HFF-Myc (cell line): ENCODE measurements around the gene LUZP2.

Source experiments
- DNase-seq: peaks from one replicate; pipeline ENCODE4 v3.0.0-alpha.2; 2011; ENCODE audit warnings: low read depth; ENCODE audit errors: extremely low read depth
- H3K4me3 ChIP-seq: replicated peaks from 2 replicates; pipeline ENCODE4 v1.5.1; 2011; ENCODE audit warnings: low read depth, mild to moderate bottlenecking, control low read depth, low read length
- TF ChIP-seq, protein P1 (sequence below): IDR thresholded peaks from 2 replicates; pipeline ENCODE4 v1.5.1; 2012; ENCODE audit warnings: mild to moderate bottlenecking, low read depth, low read length, control low read depth; ENCODE audit errors: missing control alignments

Gene LUZP2

DNA sequence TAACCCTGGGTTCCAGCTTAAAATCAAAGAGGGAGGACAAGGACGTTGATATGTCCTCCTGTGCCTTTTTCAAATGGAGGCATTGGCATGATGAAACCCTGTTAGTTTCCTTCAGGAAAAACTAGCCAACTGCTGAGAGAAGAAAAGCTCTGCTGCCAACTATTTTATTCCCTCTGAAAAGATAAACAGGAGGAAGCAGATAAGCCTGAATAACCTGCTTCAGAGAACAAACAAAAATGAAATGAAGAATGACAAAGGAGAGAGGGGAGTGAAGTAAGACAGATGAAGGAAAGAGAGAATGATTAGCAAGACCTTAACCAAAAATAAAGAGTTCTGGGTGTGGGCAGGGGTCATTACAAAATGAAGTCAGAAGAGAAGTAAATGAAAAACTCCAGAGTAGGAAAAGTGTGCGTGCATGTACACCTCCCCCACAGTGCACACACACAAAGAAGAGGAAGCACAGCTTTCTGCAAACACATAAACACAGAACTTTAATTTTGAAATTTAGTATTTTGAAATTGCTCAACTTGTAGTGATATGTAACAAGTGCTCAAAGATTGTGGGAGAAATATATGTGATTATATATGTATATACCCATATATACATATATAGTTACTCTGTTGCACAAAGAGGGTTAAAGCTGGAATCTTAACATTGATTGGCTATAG, 332.2 kb downstream of the LUZP2 start:
- TF ChIP-seq, protein P1, sequence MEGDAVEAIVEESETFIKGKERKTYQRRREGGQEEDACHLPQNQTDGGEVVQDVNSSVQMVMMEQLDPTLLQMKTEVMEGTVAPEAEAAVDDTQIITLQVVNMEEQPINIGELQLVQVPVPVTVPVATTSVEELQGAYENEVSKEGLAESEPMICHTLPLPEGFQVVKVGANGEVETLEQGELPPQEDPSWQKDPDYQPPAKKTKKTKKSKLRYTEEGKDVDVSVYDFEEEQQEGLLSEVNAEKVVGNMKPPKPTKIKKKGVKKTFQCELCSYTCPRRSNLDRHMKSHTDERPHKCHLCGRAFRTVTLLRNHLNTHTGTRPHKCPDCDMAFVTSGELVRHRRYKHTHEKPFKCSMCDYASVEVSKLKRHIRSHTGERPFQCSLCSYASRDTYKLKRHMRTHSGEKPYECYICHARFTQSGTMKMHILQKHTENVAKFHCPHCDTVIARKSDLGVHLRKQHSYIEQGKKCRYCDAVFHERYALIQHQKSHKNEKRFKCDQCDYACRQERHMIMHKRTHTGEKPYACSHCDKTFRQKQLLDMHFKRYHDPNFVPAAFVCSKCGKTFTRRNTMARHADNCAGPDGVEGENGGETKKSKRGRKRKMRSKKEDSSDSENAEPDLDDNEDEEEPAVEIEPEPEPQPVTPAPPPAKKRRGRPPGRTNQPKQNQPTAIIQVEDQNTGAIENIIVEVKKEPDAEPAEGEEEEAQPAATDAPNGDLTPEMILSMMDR: no peak
- no peak overlapping the region for H3K4me3 ChIP-seq
- no peak for DNase-seq

- H3K4me3 ChIP-seq: no peak overlapping the region
- TF ChIP-seq, protein P1: no peak
- DNase-seq: no peak
Observed at GRCh38 chr11:24833573-24833972, 336.7 kb downstream of the LUZP2 start.

DNA sequence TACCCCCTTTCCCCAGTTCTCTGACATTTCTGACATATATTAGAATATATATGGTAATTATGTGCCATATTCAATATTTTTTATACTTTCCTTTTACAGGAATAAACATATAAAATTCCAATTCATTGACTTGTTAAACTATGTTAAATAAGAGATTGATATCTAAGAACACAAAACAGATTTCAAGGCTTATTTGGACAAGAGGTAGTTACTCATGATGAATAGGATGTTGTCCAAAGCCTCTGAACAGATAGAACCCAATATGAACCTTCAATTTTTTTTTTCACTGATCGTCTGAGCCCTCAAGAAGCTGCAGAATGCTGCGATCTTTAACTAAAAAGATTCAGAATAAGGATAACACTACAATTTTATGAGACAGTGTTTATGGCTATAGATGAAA, 340.3 kb downstream of the LUZP2 start:
- TF ChIP-seq, protein P1: no peak
- no peak overlapping the region for H3K4me3 ChIP-seq
- DNase-seq: no peak

DNA sequence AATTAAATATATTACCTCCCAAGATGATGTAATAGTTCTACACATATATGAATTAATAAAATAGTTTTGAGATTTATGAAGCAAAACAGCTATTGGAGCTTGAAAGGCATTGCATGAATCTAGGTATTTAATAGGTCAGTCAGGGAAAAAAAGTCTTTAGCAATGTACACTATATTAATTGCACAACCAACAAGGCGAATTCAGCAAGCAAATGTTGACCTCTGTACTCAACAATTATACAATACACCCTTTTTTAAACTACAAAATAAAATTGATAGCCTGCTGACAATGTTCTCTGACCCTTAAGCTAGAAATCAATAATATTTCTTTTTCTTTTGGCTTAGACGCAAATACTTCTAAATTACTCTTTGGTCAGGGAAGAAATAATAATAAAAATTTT, 345.5 kb downstream of the LUZP2 start:
- TF ChIP-seq, protein P1: no peak
- H3K4me3 ChIP-seq: no peak overlapping the region
- DNase-seq: no peak

- no peak overlapping the region for H3K4me3 ChIP-seq
- no peak for DNase-seq
- TF ChIP-seq, protein P1: no peak
Observed at GRCh38 chr11:24844406-24844805, 347.6 kb downstream of the LUZP2 start.

DNA sequence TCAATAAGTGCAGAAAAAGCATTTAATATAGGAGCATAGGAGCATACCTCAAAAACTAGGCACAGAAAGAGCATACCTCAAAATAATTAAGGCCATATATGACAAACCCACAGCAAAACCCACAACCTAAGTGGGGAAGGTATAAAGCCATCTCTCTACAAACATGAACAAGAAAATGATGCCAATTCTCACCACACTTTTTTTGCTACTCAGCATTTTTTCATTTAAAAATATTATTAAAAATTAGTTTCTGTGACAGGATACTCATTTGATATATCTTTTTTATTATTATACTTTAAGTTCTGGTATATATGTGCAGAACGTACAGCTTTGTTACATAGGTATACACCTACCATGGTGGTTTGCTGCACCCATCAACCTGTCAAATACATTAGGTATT, 352.0 kb downstream of the LUZP2 start:
- no peak overlapping the region for H3K4me3 ChIP-seq
- TF ChIP-seq, protein P1: no peak
- no peak for DNase-seq

DNA sequence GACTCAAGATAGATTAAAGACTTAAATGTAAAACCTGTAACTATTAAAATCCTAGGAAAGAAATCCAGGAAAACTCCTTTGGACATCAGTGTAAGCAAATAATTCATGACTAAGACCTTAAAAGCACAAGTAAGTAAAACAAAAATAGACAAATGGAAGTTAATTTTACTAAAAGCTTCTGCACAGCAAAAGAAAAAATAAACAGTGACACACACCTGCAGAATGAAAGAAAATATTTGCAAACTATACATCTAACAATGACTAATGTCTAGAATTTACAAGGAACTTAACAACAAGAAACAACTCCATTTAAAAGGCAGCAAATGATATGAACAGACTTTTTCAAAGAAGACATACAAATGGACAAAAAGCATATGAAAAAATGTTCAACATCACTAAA, 359.1 kb downstream of the LUZP2 start:
- DNase-seq: no peak
- TF ChIP-seq, protein P1: no peak

More for the DNA sequence above, 359.1 kb downstream of the LUZP2 start:
- H3K4me3 ChIP-seq: no peak overlapping the region
